ENCODE results near the gene SSC5D. TPM values are rescaled to one million over a fixed set of nuclear protein-coding genes. Genes with fewer than 3 reads are reported as not detected.

SSC5D gene
- total RNA-seq, 2 experiments from 2014 or later, result 0.32 to 0.34 TPM

DNA sequence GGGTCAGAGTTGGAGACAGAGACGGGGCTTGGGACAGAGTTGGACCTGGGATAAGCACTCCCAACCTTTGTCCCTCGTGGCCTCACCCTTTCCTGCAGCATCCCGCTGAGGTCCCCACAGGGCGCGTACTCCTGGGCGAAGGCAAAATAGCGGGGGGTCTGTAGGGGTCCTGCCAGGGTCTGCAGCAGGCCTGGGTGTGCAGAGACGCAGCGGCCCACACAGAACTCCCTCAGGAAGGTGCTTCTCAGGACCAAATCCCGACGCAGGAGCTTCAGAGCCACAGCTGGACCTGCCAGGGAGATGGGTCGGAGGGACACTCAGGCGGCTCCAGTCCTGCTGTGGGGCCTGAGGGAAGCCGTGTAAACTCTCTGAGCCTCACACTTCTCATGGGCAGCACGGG is 55.8 kb downstream of the SSC5D start:
- Mint-ChIP-seq H3K27me3 (peaks cover 20% of the 10 kb centered on the region), H3K4me3 (no peak overlapping the region), H3K4me1 (no peaks in the 10 kb centered on the region), H3K9me3 (ENCODE audit: low read depth) (no peaks in the 10 kb centered on the region), H3K27ac (no peak overlapping the region), H3K36me3 (ENCODE audit: low read depth) (no peaks in the 10 kb centered on the region)
- POLR2A ChIA-PET, result no interaction called here
- DNase-seq (no peak), ATAC-seq (no peak)
- CTCF ChIA-PET, result no interaction called here
- intact Hi-C loops (cut with DNase I, micrococcal nuclease), result no loop called here

DNA sequence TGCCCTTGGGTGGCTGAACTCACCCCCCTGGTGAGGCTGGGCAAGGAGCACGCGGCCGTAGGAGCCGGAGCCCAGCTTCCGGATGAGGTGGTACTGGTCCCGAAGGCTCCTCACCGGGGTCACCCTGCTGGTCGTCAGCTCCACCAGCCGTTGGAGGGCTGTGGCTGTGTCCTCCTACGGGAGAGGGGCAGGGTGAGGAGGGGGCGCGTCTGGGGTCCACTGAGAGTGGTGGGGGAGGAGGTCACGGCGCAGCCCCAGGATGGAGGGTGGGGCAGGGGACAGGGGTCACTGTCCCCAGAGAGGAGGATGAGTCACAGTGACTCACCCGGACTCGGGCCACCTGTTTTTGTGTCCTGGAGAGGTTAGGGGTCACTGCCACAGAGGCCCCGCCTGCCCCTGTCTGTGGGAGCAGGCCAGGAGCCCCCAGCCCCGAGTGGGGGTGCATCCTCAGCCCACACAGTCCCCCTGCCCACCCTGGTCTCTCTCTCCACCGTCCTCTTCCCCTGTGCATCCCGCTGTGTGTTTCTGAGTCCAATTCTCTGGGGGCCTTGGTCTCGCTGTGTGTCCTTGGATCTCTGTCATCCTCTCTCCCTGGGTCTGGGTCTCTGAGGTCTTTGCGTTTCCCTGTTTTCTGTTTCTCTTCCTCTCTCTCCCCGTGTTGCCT is 56.7 kb downstream of the SSC5D start:
- Mint-ChIP-seq H3K4me3 (no peak overlapping the region), H3K4me1 (no peaks in the 10 kb centered on the region), H3K9me3 (ENCODE audit: low read depth) (no peaks in the 10 kb centered on the region), H3K27me3 (peaks cover 20% of the 10 kb centered on the region), H3K27ac (no peak overlapping the region), H3K36me3 (ENCODE audit: low read depth) (no peaks in the 10 kb centered on the region)
- intact Hi-C loops (cut with DNase I, micrococcal nuclease), result no loop called here
- CTCF ChIA-PET, result no interaction called here
- DNase-seq (no peak), ATAC-seq (no peak)
- POLR2A ChIA-PET, result no interaction called here

- DNase-seq (no peak), ATAC-seq (no peak)
- intact Hi-C loops (cut with DNase I, micrococcal nuclease), result no loop called here
- CTCF ChIA-PET, result no interaction called here
- Mint-ChIP-seq H3K27ac (no peak within 1 kb of the TSS), H3K27me3 (peaks cover 23% of the 10 kb centered on the region), H3K4me1 (no peaks in the 10 kb centered on the region), H3K36me3 (ENCODE audit: low read depth) (no peaks in the 10 kb centered on the region), H3K4me3 (no peak within 1 kb of the TSS), H3K9me3 (ENCODE audit: low read depth) (no peaks in the 10 kb centered on the region)
- POLR2A ChIA-PET, result no interaction called here
Measured at GRCh38 chr19:55545443-55545842, 57.2 kb downstream of the SSC5D start, which contains the start of gene SBK3. Gene SBK3 (minus strand): TSS chr19:55545543. CDS start chr19:55545543, 0 bp downstream.

GRCh38 chr19:55546011-55546410 is 57.8 kb downstream of the SSC5D start:
- Mint-ChIP-seq H3K4me3 (no peak overlapping the region), H3K4me1 (no peaks in the 10 kb centered on the region), H3K36me3 (ENCODE audit: low read depth) (no peaks in the 10 kb centered on the region), H3K9me3 (ENCODE audit: low read depth) (no peaks in the 10 kb centered on the region), H3K27ac (no peak overlapping the region), H3K27me3 (peaks cover 23% of the 10 kb centered on the region)
- ChIA-PET CTCF (no interaction called here), POLR2A (no interaction called here)
- DNase-seq, result no peak
- ATAC-seq, result no peak
- intact Hi-C loops (cut with DNase I, micrococcal nuclease), result no loop called here

DNA sequence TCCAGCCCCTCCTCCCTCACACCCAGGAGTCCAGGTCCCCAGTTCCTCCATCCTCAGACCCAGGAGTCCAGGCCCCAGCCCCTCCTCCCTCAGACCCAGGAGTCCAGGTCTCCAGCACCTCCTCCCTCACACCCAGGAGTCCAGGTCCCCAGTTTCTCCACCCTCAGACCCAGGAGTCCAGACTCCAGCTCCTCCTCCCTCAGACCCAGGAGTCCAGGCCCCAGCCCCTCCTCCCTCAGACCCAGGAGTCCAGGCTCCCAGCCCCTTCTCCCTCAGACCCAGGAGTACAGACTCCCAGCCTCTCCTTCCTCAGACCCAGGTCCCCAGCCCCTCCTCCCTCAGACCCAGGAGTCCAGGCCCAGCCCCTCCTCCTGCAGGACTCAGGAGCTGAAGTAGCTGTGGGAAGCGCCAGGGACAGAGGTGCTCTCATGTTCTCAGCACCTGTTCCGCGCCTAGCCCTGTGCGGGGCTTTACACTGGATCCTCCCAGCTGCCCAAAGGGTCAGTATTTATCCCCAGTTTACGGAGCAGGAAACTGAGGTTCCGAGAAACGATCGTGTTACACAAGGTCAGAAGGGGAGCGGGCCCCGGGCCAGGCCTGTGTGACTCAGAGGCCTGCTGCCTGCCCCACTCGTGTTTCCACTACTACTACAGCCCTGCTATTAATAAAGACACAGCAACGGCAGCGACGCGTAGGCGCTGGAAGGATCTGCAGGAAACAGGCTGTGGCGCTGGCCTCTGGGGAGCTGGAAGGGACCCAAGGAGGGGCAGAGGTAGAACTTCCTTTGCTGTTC is 58.8 kb downstream of the SSC5D start:
- Mint-ChIP-seq H3K27me3 (peaks cover 23% of the 10 kb centered on the region), H3K27ac (no peak overlapping the region), H3K36me3 (ENCODE audit: low read depth) (no peaks in the 10 kb centered on the region), H3K4me1 (no peaks in the 10 kb centered on the region), H3K9me3 (ENCODE audit: low read depth) (no peaks in the 10 kb centered on the region), H3K4me3 (no peak overlapping the region)
- CTCF ChIA-PET, result no interaction called here
- intact Hi-C loops (cut with DNase I, micrococcal nuclease), result no loop called here
- DNase-seq (peak; percentile 12), ATAC-seq (no peak)
- POLR2A ChIA-PET, result no interaction called here

DNA sequence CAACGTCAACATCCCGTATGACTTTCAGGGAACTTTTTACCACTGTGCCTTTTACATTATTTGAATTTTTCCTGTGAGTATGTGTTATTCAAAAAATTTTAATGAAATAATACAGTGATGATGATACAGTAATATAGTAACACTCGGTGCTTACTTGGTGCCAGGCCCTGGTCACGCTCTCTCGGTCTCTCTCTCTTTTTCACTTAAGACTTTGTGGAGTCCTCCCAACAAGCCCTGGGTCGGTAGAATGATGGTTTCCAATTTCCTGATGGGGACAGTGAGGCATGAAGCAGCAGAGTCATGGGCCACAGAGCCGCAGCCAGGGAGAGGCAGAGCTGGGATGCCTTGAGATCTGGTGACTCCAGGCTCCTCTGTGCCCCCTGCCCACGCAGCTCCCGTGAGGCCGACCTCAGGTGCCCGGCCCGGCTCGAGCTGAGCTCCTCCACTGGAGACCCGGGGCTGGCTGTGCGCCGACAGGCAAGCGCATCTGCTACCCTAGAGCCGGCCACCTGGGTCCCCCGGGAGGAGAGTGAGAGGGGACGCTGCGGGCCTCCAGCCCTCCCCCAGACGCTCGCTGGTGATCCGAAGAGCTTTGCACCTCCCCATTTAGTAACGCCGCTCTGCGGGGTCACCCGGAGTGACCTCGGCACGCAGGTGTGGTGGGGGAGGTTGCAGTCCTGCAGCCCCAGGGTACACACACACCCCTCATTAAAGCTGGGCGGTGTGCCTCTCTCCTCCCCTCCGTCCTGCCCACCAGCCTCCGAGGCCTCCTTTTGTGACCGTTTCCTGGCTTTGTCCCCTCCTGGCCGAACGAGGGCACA is 61.5 kb downstream of the SSC5D start:
- Mint-ChIP-seq H3K4me1 (no peaks in the 10 kb centered on the region), H3K27ac (no peak overlapping the region), H3K36me3 (ENCODE audit: low read depth) (no peaks in the 10 kb centered on the region), H3K27me3 (peaks cover 20% of the 10 kb centered on the region), H3K4me3 (no peak overlapping the region), H3K9me3 (ENCODE audit: low read depth) (no peaks in the 10 kb centered on the region)
- intact Hi-C loops (cut with DNase I, micrococcal nuclease), result no loop called here
- POLR2A ChIA-PET, result no interaction called here
- DNase-seq, result no peak
- CTCF ChIA-PET, result no interaction called here
- no peak for ATAC-seq

DNA sequence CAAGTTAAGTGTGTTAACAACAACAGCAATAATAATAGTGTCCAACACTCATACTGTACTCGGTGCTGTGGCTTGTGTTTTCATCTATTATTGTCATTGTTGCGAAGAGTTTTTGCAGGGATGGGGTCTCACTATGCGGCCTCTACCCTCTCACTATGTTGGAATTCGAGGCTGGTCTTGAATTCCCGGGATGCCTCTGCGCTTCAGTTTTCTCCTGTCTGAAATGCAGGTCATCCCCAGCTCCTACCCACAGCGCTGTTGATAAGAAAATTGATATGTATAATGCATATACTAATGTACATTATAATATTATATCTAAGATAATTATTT is 62.0 kb downstream of the SSC5D start:
- no peaks in the 10 kb centered on the region for H3K36me3 Mint-ChIP-seq (ENCODE audit: low read depth)
- no peaks in the 10 kb centered on the region for H3K4me1 Mint-ChIP-seq
- no peaks in the 10 kb centered on the region for H3K9me3 Mint-ChIP-seq (ENCODE audit: low read depth)
- ChIA-PET CTCF (no interaction called here), POLR2A (no interaction called here)
- no peak overlapping the region for H3K27ac Mint-ChIP-seq
- intact Hi-C loops (cut with DNase I, micrococcal nuclease), result no loop called here
- peaks cover 18% of the 10 kb centered on the region for H3K27me3 Mint-ChIP-seq
- DNase-seq (no peak), ATAC-seq (no peak)
- no peak overlapping the region for H3K4me3 Mint-ChIP-seq

DNA sequence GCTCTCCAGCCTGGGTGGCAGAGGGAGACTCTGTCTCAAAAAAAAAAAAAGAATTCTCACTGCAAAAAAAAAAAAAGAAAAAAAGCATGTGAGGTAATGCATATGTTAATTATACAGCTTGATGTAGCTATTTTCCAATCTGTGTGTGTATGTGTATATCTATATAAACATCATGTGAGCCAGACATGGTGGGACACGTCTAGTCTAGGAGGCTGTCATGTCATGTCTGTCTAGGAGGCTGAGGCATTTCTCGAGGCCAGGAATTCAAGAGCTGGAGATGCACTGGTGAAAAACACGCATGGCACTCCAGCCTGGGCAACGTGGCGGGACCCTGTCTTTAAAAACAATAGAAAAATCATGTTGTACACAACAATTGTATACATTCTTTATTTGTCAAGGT is 64.0 kb downstream of the SSC5D start:
- no peak for ATAC-seq
- H3K27me3 Mint-ChIP-seq, result peaks cover 11% of the 10 kb centered on the region
- no peaks in the 10 kb centered on the region for H3K4me1 Mint-ChIP-seq
- H3K4me3 Mint-ChIP-seq, result no peak overlapping the region
- no peaks in the 10 kb centered on the region for H3K36me3 Mint-ChIP-seq (ENCODE audit: low read depth)
- intact Hi-C loops (cut with DNase I, micrococcal nuclease), result no loop called here
- no peak overlapping the region for H3K27ac Mint-ChIP-seq
- H3K9me3 Mint-ChIP-seq (ENCODE audit: low read depth), result no peaks in the 10 kb centered on the region
- CTCF ChIA-PET, result interaction anchor here (0.7 kb wide), 1 partner anchor 49 kb away, joined by 3 read pairs; no protein-coding TSS in a partner anchor
- POLR2A ChIA-PET, result no interaction called here
- no peak for DNase-seq

GRCh38 chr19:55552620-55553019 is 64.4 kb downstream of the SSC5D start:
- Mint-ChIP-seq H3K9me3 (ENCODE audit: low read depth) (no peaks in the 10 kb centered on the region), H3K4me3 (no peak overlapping the region), H3K36me3 (ENCODE audit: low read depth) (no peaks in the 10 kb centered on the region), H3K4me1 (no peaks in the 10 kb centered on the region), H3K27me3 (peaks cover 8% of the 10 kb centered on the region), H3K27ac (no peak overlapping the region)
- DNase-seq (no peak), ATAC-seq (no peak)
- ChIA-PET CTCF (interaction anchor here (0.7 kb wide), 1 partner anchor 49 kb away, joined by 3 read pairs; no protein-coding TSS in a partner anchor), POLR2A (no interaction called here)
- intact Hi-C loops (cut with DNase I, micrococcal nuclease), result no loop called here

DNA sequence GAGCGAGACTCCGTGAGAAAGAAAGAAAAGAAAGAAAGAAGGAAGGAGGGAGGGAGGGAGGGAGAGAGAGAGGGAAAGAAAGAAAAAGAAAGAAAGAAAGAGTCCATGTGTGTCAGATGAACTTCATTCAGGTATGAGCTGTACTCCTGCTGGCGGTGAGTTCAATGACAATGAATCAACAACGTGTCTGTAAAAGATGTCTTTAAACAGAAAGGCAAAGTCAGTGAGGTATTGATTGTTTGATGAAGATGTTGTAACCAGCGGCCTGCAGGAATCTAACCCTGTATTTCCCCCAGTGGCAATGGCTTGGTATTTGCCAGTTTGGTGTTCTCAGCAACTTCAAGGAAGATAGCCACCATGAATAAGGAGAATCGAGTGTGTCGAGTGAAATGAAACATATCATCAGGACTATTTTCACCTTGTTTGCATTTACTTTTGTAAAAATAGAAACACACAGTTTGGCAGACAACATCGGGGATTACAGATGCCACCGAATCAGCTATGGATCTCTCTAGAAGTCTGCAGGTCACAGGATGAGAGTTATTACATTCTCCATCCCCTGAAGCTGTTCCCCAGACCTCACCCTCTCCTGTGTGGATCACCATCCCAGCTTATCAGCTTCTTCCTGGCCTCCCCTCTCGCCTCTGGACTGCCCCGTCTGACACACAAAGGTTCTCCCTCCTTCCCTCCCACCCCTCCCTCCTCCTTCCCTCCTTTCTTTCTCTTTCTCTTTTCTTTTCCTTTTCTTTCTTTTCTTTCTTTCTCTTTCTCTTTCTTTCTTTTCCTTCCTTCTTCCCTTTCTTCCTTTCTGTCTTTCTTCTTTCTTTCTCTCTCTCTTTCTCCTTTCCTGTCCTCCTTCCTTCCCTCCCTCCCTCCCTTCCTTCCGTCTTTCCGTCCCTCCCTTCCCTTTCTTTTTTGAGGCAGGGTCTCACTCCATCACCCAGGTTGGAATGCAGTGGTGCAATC is 65.3 kb downstream of the SSC5D start:
- Mint-ChIP-seq H3K27me3 (peaks cover 3% of the 10 kb centered on the region), H3K9me3 (ENCODE audit: low read depth) (no peaks in the 10 kb centered on the region), H3K36me3 (ENCODE audit: low read depth) (no peaks in the 10 kb centered on the region), H3K4me3 (no peak overlapping the region), H3K27ac (no peak overlapping the region), H3K4me1 (no peaks in the 10 kb centered on the region)
- intact Hi-C loops (cut with DNase I, micrococcal nuclease), result no loop called here
- CTCF ChIA-PET, result interaction anchor here (0.8 kb wide), 1 partner anchor 355 kb away, joined by 3 read pairs; no protein-coding TSS in a partner anchor
- no peak for DNase-seq
- POLR2A ChIA-PET, result no interaction called here
- ATAC-seq, result no peak

DNA sequence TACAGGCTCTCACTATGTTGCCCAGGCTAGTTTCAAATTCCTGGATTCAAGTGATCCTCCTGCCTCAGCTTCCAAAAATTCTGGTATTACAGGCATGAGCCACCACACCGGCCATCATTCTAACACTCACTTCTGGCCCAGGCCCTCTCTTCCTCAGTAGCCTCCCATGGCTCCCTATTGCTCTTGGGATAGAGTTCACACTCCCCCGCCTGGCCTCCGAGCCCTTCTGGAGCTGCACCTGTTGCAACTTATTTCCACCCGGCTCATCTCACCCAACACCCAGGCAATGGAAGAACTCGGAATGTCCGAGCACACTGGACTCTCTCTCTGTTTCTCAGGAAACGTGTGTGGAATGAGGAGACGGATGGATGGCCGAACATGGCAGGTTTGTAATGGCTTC is 66.1 kb downstream of the SSC5D start:
- no peak for DNase-seq
- POLR2A ChIA-PET, result no interaction called here
- Mint-ChIP-seq H3K4me1 (no peaks in the 10 kb centered on the region), H3K27me3 (peaks cover 3% of the 10 kb centered on the region), H3K9me3 (ENCODE audit: low read depth) (no peaks in the 10 kb centered on the region), H3K36me3 (ENCODE audit: low read depth) (no peaks in the 10 kb centered on the region), H3K4me3 (no peak overlapping the region), H3K27ac (no peak overlapping the region)
- intact Hi-C loops (cut with DNase I, micrococcal nuclease), result no loop called here
- CTCF ChIA-PET, result interaction anchor here (0.8 kb wide), 1 partner anchor 356 kb away, joined by 3 read pairs; no protein-coding TSS in a partner anchor
- ATAC-seq, result no peak
